DOHH2 (cell line): Measurements from ENCODE around the gene RASAL1.
A peak's percentile ranks its signal among the peaks of the same experiment; 100 is the strongest.

Experiments
- H3F3A ChIP-seq: fragments of 200-600 bp; sonication (generic), shearing (Covaris generic); 2 replicates; pipeline ENCODE4 v1.6.0; 2016; ENCODE audit warnings: antibody characterized with exemption, mild to moderate bottlenecking; ENCODE audit not compliant: control insufficient read depth, insufficient read depth
- H3K27ac ChIP-seq: fragments of 200-600 bp; sonication (generic); 2 replicates; pipeline ENCODE4 v1.5.1; 2014; ENCODE audit warnings: low read depth, mild to moderate bottlenecking, low read length, moderate library complexity
- H3K27me3 ChIP-seq: fragments of 200-600 bp; sonication (generic); 2 replicates; pipeline ENCODE4 v1.6.1; 2014; ENCODE audit warnings: mild to moderate bottlenecking, low read length, mixed read lengths; ENCODE audit not compliant: control insufficient read depth
- H3K36me3 ChIP-seq: fragments of 200-600 bp; sonication (generic); 2 replicates; pipeline ENCODE4 v1.6.1; 2014; ENCODE audit warnings: mild to moderate bottlenecking, low read length, moderate library complexity, mixed read lengths; ENCODE audit not compliant: control insufficient read depth
- H3K4me1 ChIP-seq: fragments of 200-600 bp; sonication (generic); 2 replicates; pipeline ENCODE4 v1.6.1; 2014; ENCODE audit warnings: mild to moderate bottlenecking, low read length, mixed read lengths; ENCODE audit not compliant: control insufficient read depth
- H3K4me2 ChIP-seq: fragments of 200-600 bp; sonication (generic); 2 replicates; pipeline ENCODE4 v1.6.0; 2014; ENCODE audit warnings: mild to moderate bottlenecking, low read length, moderate library complexity
- H3K4me3 ChIP-seq: fragments of 200-600 bp; sonication (generic); 2 replicates; pipeline ENCODE4 v1.5.1; 2014; ENCODE audit warnings: mild to moderate bottlenecking, low read length, mixed read lengths
- H3K79me2 ChIP-seq: fragments of 200-600 bp; sonication (generic); 2 replicates; pipeline ENCODE4 v1.6.1; 2014; ENCODE audit warnings: mild to moderate bottlenecking, low read length, mixed read lengths; ENCODE audit not compliant: control insufficient read depth
- H3K9me2 ChIP-seq: fragments of 200-600 bp; sonication (generic); replicated peaks from 2 replicates; pipeline ENCODE4 v1.6.1; 2014; ENCODE audit warnings: mild to moderate bottlenecking, low read length, mixed read lengths; ENCODE audit not compliant: control insufficient read depth
- H3K9me3 ChIP-seq: fragments of 200-600 bp; sonication (generic); 2 replicates; pipeline ENCODE4 v1.6.1; 2014; ENCODE audit warnings: antibody characterized with exemption, low read length, mixed read lengths; ENCODE audit not compliant: control insufficient read depth, insufficient read depth
- H4K20me1 ChIP-seq: fragments of 200-600 bp; sonication (generic); 2 replicates; pipeline ENCODE4 v1.6.0; 2014; ENCODE audit warnings: low read depth, mild to moderate bottlenecking, antibody characterized with exemption, low read length, moderate library complexity; ENCODE audit not compliant: control insufficient read depth, insufficient read depth
- CTCF ChIP-seq: fragments of 200-600 bp; sonication (generic); IDR thresholded peaks from one replicate; pipeline ENCODE4 v1.5.1; 2014; ENCODE audit warnings: antibody characterized with exemption, mild to moderate bottlenecking, low read depth, low read length; ENCODE audit not compliant: poor library complexity, severe bottlenecking
- EZH2phosphoT487 ChIP-seq: fragments of 200-600 bp; sonication (generic); IDR thresholded peaks from 2 replicates; pipeline ENCODE4 v1.6.1; 2017; ENCODE audit warnings: borderline replicate concordance, mild to moderate bottlenecking, antibody characterized with exemption, low read length, moderate library complexity, mixed read lengths

The RASAL1 gene

GRCh38 chr12:113062502-113063395, 72.8 kb downstream of the RASAL1 start:
- Histone ChIP-seq H3K9me2 (no peaks in the 10 kb centered on the region), H3K4me3 (peak overlapping the region; percentile 94), H3K9me3 (no peaks in the 10 kb centered on the region), H3K4me2 (peak overlapping the region; percentile 99), H3K4me1 (peaks cover 81% of the 10 kb centered on the region), H4K20me1 (no peaks in the 10 kb centered on the region), H3K36me3 (peaks cover 99% of the 10 kb centered on the region), H3K79me2 (peaks cover 100% of the 10 kb centered on the region), H3K27me3 (no peaks in the 10 kb centered on the region), H3F3A (peaks cover 83% of the 10 kb centered on the region), H3K27ac (peak overlapping the region; percentile 99)
- TF ChIP-seq EZH2phosphoT487 (no peak), CTCF (peak; percentile 38)

GRCh38 chr12:113061061-113061694, 74.4 kb downstream of the RASAL1 start:
- Histone ChIP-seq H3K79me2 (peaks cover 100% of the 10 kb centered on the region), H3K9me3 (no peaks in the 10 kb centered on the region), H3K9me2 (no peaks in the 10 kb centered on the region), H3F3A (peaks cover 75% of the 10 kb centered on the region), H3K4me3 (peak overlapping the region; percentile 94), H3K36me3 (peaks cover 99% of the 10 kb centered on the region), H3K4me1 (peaks cover 67% of the 10 kb centered on the region), H4K20me1 (no peaks in the 10 kb centered on the region), H3K27ac (peak overlapping the region; percentile 99), H3K27me3 (no peaks in the 10 kb centered on the region), H3K4me2 (peak overlapping the region; percentile 99)
- no peak for TF ChIP-seq CTCF
- TF ChIP-seq EZH2phosphoT487, result no peak

GRCh38 chr12:113060336-113060960, 75.1 kb downstream of the RASAL1 start:
- H3K36me3 ChIP-seq, result peaks cover 96% of the 10 kb centered on the region
- no peaks in the 10 kb centered on the region for H3K9me3 ChIP-seq
- peaks cover 100% of the 10 kb centered on the region for H3K79me2 ChIP-seq
- TF ChIP-seq EZH2phosphoT487, result no peak
- no peak for TF ChIP-seq CTCF
- no peaks in the 10 kb centered on the region for H4K20me1 ChIP-seq
- peak overlapping the region; percentile 99 for H3K4me2 ChIP-seq
- peak overlapping the region; percentile 94 for H3K4me3 ChIP-seq
- H3F3A ChIP-seq, result peaks cover 69% of the 10 kb centered on the region
- no peaks in the 10 kb centered on the region for H3K9me2 ChIP-seq
- H3K4me1 ChIP-seq, result peaks cover 67% of the 10 kb centered on the region
- peak overlapping the region; percentile 99 for H3K27ac ChIP-seq
- H3K27me3 ChIP-seq, result no peaks in the 10 kb centered on the region
